Psoas muscle (tissue), 8 donors: ENCODE data around the gene PELI2. TPM values are rescaled to one million over a fixed set of nuclear protein-coding genes. Genes with fewer than 3 reads are reported as not detected.

Experiments
- ATAC-seq, 4 donors: fragments of 200-7000 bp; cut with Tn5 transposase; one replicate each; pipeline ENCODE4 v1.9.1; 2020; ENCODE audit warnings: moderate library complexity in 3 of 4, mild to moderate bottlenecking in 2 of 4
- DNase-seq, 2 donors: peaks; one replicate each; pipeline ENCODE4 v3.0.0-alpha.2; 2020
- H3K27ac ChIP-seq: fragments of 200-600 bp; one replicate; pipeline ENCODE4 v1.8.0; 2022
- H3K27me3 ChIP-seq, 3 donors: fragments of 200-600 bp in 1 of 3; one replicate each; pipeline versions ENCODE4 v1.6.1 to v1.8.0; 2013 to 2022; ENCODE audit warnings: low read length in 2 of 3, mild to moderate bottlenecking in 2 of 3, moderate library complexity in 1 of 3; ENCODE audit not compliant: insufficient read depth in 3 of 3
- H3K36me3 ChIP-seq, 2 donors: fragments of 200-600 bp in 1 of 2; one replicate each; pipeline versions ENCODE4 v1.6.1 to v1.8.0; 2013 to 2022; ENCODE audit warnings: low read depth in 1 of 2, mild to moderate bottlenecking in 1 of 2, moderate library complexity in 1 of 2; ENCODE audit not compliant: insufficient read depth in 1 of 2
- H3K4me1 ChIP-seq: fragments of 200-600 bp; one replicate; pipeline ENCODE4 v1.8.0; 2022
- H3K4me3 ChIP-seq: fragments of 200-600 bp; one replicate; pipeline ENCODE4 v1.8.0; 2022; ENCODE audit warnings: mild to moderate bottlenecking
- H3K9me3 ChIP-seq: fragments of 200-600 bp; one replicate; pipeline ENCODE4 v1.8.0; 2022
- WGBS, 3 donors: extraction: QIAGEN DNeasy Blood & Tissue Kit; methylation state at CpG; one replicate each; pipeline versions ENCODE4 v1.1.6 to v1.1.7; 2013; 5-methylcytosine and 5-hydroxymethylcytosine counted together
- intact Hi-C, 2 donors: fragments of 100-400 bp; cut with DNase I; formaldehyde crosslinking; loops; one replicate each; pipeline versions ENCODE4 v1.11.0 to v1.14.2; 2022
- polyA plus RNA-seq, 3 donors: library from polyadenylated mRNA; stranded (reverse); fragments of 200-250 nt; gene quantifications; one replicate each; pipeline ENCODE4 v1.2.3, GENCODE V29; 2013
- total RNA-seq, 4 donors: library from RNA; stranded (reverse); fragmentation: NEBNext Ultra II Directional in 2 of 4; extraction: Animal tissue kit (Norgen Biotek cat#: 25700) in 2 of 4; gene quantifications; one replicate each; pipeline versions ENCODE4 v1.2.1 to v1.2.4, GENCODE V29; 2021 to 2023
- TF ChIP-seq, protein P1 (sequence below): fragments of 200-600 bp; IDR thresholded peaks from one replicate; pipeline ENCODE4 v1.8.0; 2022; ENCODE audit warnings: antibody characterized with exemption
- donor health status: healthy with polysubstance abuse.
- donor health status: DM: no; HTN: no; CAD: no; lungs with moderate emphysema.
- donor health status: Bipolar disorder and iron deficiency.
- donor health status: healthy.
- donor health status: DM: yes; HTN: yes; CAD: no.
- donor health status: DM: no; HTN: no; CAD: no.
- donor health status: DM: no; HTN: no; CAD: no.
- donor health status: DM: yes; HTN: yes; CAD: no.

PELI2 gene
- total and polyA plus RNA-seq, 7 donors: 0.44 to 2.9 (median 1.9) TPM

DNA sequence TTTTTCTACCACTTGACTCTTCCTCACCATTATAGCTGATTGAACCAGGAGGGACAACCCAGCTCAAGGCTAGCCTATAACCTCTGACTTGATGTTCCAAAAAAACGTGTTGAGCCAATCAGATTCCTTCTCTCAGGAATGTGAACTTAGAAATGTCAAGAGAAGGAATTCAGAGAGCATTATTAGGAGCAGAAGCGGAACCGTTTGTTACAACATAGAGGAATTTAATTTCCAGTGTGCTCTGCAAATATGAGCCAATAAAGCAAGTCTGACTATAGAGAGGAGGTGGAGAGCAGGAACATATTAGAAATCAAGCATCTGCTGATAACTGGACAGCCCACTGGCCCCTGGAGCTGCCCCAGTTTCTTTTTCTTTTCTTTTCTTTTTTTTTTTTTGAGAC, 15.3 kb upstream of the PELI2 start:
- 45 to 51% (median 47%) methylated on average over 3 of the region's 3 CpGs for WGBS, 3 donors
- no peak for DNase-seq

DNA sequence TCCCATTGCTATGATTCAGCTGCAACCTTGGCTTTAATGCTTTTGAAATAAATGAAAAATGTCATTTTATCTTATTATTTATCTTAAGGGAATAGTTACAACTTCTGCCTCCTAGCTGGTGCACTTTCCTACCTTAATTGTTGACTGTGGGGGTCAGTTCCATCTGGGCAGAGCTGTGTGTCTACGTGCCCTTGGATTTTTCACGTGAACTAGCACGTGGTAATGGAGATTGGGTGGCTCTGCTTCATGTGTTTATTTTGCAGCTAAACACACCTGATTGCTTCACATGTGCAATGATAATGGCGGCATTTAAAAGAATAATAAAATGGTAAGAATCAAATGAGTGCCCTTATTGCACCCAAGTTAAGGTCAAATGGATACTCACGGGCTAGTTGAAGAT, 10.6 kb upstream of the PELI2 start:
- intact Hi-C loops: no loop called here
- ATAC-seq: no peak
- no peaks in the 10 kb centered on the region for H3K27me3 ChIP-seq
- H3K27ac ChIP-seq: no peak overlapping the region
- no peaks in the 10 kb centered on the region for H3K9me3 ChIP-seq
- no peaks in the 10 kb centered on the region for H3K36me3 ChIP-seq
- no peaks in the 10 kb centered on the region for H3K4me1 ChIP-seq
- no peak for DNase-seq
- no peak overlapping the region for H3K4me3 ChIP-seq
- 71 to 85% (median 84%) methylated on average over 5 of the region's 5 CpGs for WGBS, 3 donors
- TF ChIP-seq, protein P1, sequence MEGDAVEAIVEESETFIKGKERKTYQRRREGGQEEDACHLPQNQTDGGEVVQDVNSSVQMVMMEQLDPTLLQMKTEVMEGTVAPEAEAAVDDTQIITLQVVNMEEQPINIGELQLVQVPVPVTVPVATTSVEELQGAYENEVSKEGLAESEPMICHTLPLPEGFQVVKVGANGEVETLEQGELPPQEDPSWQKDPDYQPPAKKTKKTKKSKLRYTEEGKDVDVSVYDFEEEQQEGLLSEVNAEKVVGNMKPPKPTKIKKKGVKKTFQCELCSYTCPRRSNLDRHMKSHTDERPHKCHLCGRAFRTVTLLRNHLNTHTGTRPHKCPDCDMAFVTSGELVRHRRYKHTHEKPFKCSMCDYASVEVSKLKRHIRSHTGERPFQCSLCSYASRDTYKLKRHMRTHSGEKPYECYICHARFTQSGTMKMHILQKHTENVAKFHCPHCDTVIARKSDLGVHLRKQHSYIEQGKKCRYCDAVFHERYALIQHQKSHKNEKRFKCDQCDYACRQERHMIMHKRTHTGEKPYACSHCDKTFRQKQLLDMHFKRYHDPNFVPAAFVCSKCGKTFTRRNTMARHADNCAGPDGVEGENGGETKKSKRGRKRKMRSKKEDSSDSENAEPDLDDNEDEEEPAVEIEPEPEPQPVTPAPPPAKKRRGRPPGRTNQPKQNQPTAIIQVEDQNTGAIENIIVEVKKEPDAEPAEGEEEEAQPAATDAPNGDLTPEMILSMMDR: no peak

More for the DNA sequence above, 15.3 kb upstream of the PELI2 start:
- Histone ChIP-seq H3K36me3 (no peaks in the 10 kb centered on the region), H3K4me1 (no peaks in the 10 kb centered on the region), H3K9me3 (no peaks in the 10 kb centered on the region), H3K27me3 (peaks cover 0 to 2% (median 0%) of the 10 kb centered on the region in 3 donors), H3K4me3 (no peak overlapping the region), H3K27ac (no peak overlapping the region)
- TF ChIP-seq, protein P1: no peak
- ATAC-seq: no peak
- intact Hi-C loops: no loop called here

- H3K4me1 ChIP-seq: no peaks in the 10 kb centered on the region
- H3K27ac ChIP-seq: no peak overlapping the region
- H3K9me3 ChIP-seq: no peaks in the 10 kb centered on the region
- DNase-seq (no peak), ATAC-seq (no peak)
- no peaks in the 10 kb centered on the region for H3K36me3 ChIP-seq
- TF ChIP-seq, protein P1: no peak
- intact Hi-C loops: no loop called here
- WGBS, 3 donors: 90 to 91% (median 91%) methylated on average over 1 of the region's 1 CpG
- no peak overlapping the region for H3K4me3 ChIP-seq
- H3K27me3 ChIP-seq: no peaks in the 10 kb centered on the region
Measured at GRCh38 chr14:56108057-56108456, 10.2 kb upstream of the PELI2 start.

DNA sequence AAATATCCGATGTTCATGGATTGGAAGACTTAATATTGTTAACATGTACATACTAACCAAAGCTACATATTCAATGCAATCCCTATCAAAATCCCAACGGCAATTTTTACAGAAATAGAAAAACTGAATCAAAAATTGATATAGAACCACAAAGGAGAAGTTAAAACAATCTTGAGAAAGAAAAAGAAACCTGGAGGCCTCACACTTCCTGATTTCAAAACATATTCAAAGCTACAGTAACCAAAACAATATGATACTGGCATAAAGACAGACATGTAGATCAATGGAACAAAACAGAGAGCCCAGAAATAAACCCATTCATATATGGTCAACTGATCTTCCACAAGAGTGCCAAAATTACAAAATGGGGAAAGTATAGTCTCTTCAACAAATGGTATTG, 5.4 kb upstream of the PELI2 start:
- WGBS, 3 donors: 89 to 94% (median 93%) methylated on average over 2 of the region's 2 CpGs
- no peaks in the 10 kb centered on the region for H3K27me3 ChIP-seq
- ATAC-seq: no peak
- DNase-seq: no peak
- no peaks in the 10 kb centered on the region for H3K36me3 ChIP-seq
- no peaks in the 10 kb centered on the region for H3K4me1 ChIP-seq
- no peak overlapping the region for H3K27ac ChIP-seq
- no peak overlapping the region for H3K4me3 ChIP-seq
- intact Hi-C loops: loop anchor here in 1 of 2 donors (10.0 kb wide), 1 partner anchor 408 kb away; no protein-coding TSS in a partner anchor
- no peaks in the 10 kb centered on the region for H3K9me3 ChIP-seq
- TF ChIP-seq, protein P1: no peak

- H3K9me3 ChIP-seq: no peaks in the 10 kb centered on the region
- H3K4me1 ChIP-seq: no peaks in the 10 kb centered on the region
- DNase-seq: no peak
- no peaks in the 10 kb centered on the region for H3K27me3 ChIP-seq
- TF ChIP-seq, protein P1: no peak
- H3K36me3 ChIP-seq: no peaks in the 10 kb centered on the region
- no peak overlapping the region for H3K27ac ChIP-seq
- intact Hi-C loops: loop anchor here in 1 of 2 donors (5.0 to 10.0 kb wide), 2 partner anchors 82 to 411 kb away; no protein-coding TSS in a partner anchor
- WGBS, 3 donors: 82 to 90% (median 86%) methylated on average over 3 of the region's 3 CpGs
- H3K4me3 ChIP-seq: no peak overlapping the region
- ATAC-seq: no peak
Measured at GRCh38 chr14:56115334-56115870, 2.8 kb upstream of the PELI2 start.
